ENCODE data around the gene HNRNPK. TPM values are rescaled to one million over a fixed set of nuclear protein-coding genes. Genes with fewer than 3 reads are reported as not detected.
A peak's percentile ranks its signal among the peaks of the same experiment; 100 is the strongest.

HNRNPK gene
- total RNA-seq: 100 to 1,000 TPM; 462 to 657 (median 527) TPM

DNA sequence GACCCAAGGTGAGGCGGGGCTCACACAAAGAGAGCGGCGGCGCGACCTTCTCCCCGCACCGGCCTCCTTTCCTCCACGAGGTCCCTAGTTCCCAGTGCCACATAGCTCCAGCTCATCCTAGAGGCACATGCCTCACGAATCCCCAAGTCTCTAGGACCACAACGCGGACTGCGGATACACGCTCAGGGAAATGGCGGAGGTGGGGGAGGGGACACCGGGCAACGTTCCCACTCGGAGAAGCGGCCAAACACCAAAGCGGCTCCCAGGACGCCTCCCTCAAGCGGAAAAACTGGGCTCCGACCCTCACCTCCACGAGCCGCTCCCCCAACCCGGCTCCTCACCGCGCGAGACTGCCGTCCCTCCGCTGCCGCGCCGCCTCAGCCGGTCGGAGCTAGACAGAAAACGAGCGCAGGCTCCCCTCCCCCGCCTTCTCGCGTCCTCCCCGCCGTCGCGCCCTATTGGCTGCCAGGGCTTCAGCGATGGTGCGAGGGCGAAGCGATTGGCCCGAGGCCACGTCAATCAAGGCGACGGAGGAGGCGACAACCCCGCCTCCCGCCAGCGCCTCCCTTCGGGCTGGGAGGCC lies at the start of gene HNRNPK:
TSS of gene HNRNPK (minus strand) at position 404 of the 583 bp plus-strand sequence. CDS start 1,963 bp downstream, outside the sequence.
- no peaks in the 10 kb centered on the region for H3K9me3 ChIP-seq
- peak; percentile 97 to 100 for DNase-seq (ENCODE audit: low spot score in 2 of 2)
- H3K27ac ChIP-seq: peak within 1 kb of the TSS; percentile 100
- H3K4me1 ChIP-seq: peaks cover 0 to 13% of the 10 kb centered on the region in 2 donors
- no peaks in the 10 kb centered on the region for H3K27me3 ChIP-seq
- TF ChIP-seq CTCF (IDR thresholded peaks at IDR 0.05) (no peak), POLR2AphosphoS5 (IDR thresholded peaks at IDR 0.05) (peak in 1 of 3 donors; percentile 93), POLR2A (IDR thresholded peaks at IDR 0.05) (no peak)
- peaks cover 6% of the 10 kb centered on the region for H3K36me3 ChIP-seq
- H3K4me3 ChIP-seq: peak within 1 kb of the TSS; percentile 93 to 95 (median 95)
- intact Hi-C loops (cut with DNase I; ENCODE audit: low total_unique reads): no loop called here

- no peaks in the 10 kb centered on the region for H3K4me1 ChIP-seq
- DNase-seq (ENCODE audit: low spot score in 2 of 2): no peak
- TF ChIP-seq POLR2A (IDR thresholded peaks at IDR 0.05) (no peak), POLR2AphosphoS5 (IDR thresholded peaks at IDR 0.05) (no peak), CTCF (IDR thresholded peaks at IDR 0.05) (no peak)
- intact Hi-C loops (cut with DNase I; ENCODE audit: low total_unique reads): no loop called here
- H3K4me3 ChIP-seq: no peak overlapping the region
- H3K36me3 ChIP-seq: no peaks in the 10 kb centered on the region
- no peaks in the 10 kb centered on the region for H3K9me3 ChIP-seq
- H3K27ac ChIP-seq: no peak overlapping the region
- H3K27me3 ChIP-seq: no peaks in the 10 kb centered on the region
These were observed 47.2 kb upstream of the HNRNPK start for GRCh38 chr9:84027201-84027600.

GRCh38 chr9:84024041-84024575 lies 44.1 kb upstream of the HNRNPK start:
- intact Hi-C loops (cut with DNase I; ENCODE audit: low total_unique reads): no loop called here
- Histone ChIP-seq H3K27me3 (no peaks in the 10 kb centered on the region), H3K36me3 (no peaks in the 10 kb centered on the region), H3K4me3 (no peak overlapping the region), H3K27ac (no peak overlapping the region), H3K9me3 (no peaks in the 10 kb centered on the region), H3K4me1 (no peaks in the 10 kb centered on the region)
- no peak for DNase-seq (ENCODE audit: low spot score in 2 of 2)
- TF ChIP-seq CTCF (IDR thresholded peaks at IDR 0.05) (no peak), POLR2AphosphoS5 (IDR thresholded peaks at IDR 0.05) (no peak), POLR2A (IDR thresholded peaks at IDR 0.05) (no peak)

DNA sequence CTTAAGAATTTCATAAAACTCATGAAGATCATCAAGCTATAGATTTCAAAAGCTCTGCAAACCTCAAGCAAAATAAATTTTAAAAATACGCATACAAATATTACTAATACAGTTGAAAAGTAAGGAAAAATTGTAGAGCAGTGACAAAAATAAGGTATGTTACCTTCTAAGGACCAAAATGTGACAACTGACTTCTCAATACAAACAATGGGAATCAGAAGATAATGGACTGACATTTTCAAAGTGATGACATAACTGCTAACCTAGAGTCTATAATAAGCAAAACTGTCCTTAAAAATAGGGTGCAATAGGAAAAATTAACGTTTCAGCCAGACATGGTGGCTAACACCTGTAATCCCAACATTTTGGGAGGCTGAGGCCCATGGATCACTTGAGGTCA lies 27.6 kb upstream of the HNRNPK start:
- Histone ChIP-seq H3K36me3 (no peaks in the 10 kb centered on the region), H3K27me3 (no peaks in the 10 kb centered on the region), H3K4me3 (no peak overlapping the region), H3K9me3 (no peaks in the 10 kb centered on the region), H3K27ac (no peak overlapping the region), H3K4me1 (no peaks in the 10 kb centered on the region)
- no peak for TF ChIP-seq CTCF (IDR thresholded peaks at IDR 0.05)
- TF ChIP-seq POLR2AphosphoS5 (IDR thresholded peaks at IDR 0.05): no peak
- TF ChIP-seq POLR2A (IDR thresholded peaks at IDR 0.05): no peak
- DNase-seq (ENCODE audit: low spot score in 2 of 2): no peak
- intact Hi-C loops (cut with DNase I; ENCODE audit: low total_unique reads): loop anchor here (5.0 kb wide), 1 partner anchor 35 kb away; no protein-coding TSS in a partner anchor

GRCh38 chr9:84003246-84003645 lies 23.2 kb upstream of the HNRNPK start:
- TF ChIP-seq POLR2AphosphoS5 (IDR thresholded peaks at IDR 0.05): no peak
- TF ChIP-seq CTCF (IDR thresholded peaks at IDR 0.05): no peak
- TF ChIP-seq POLR2A (IDR thresholded peaks at IDR 0.05): no peak
- no peaks in the 10 kb centered on the region for H3K27me3 ChIP-seq
- intact Hi-C loops (cut with DNase I; ENCODE audit: low total_unique reads): no loop called here

More at GRCh38 chr9:84003246-84003645, 23.2 kb upstream of the HNRNPK start:
- H3K36me3 ChIP-seq: no peaks in the 10 kb centered on the region
- no peak overlapping the region for H3K27ac ChIP-seq
- H3K9me3 ChIP-seq: no peaks in the 10 kb centered on the region
- DNase-seq (ENCODE audit: low spot score in 2 of 2): no peak
- H3K4me1 ChIP-seq: no peaks in the 10 kb centered on the region
- H3K4me3 ChIP-seq: no peak overlapping the region
